ENCODE measurements around the gene MPG.

DNA sequence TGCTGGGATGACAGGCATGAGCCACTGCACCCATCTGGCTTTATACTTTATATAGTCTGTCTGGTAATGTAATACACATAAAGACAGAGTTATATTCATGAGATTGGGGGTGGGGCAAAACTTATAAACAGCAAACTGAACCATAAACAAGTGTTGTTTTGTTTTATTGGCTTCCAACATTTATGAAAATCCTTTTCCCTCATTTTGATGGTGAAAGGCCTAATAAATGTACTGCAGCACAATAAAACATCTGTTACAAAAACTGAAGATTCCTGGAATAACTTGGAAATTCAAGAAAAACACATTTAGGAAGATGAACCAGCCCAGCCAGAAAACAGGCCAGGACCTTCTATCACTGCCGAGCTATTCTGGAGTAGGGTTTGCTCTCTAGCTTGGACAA, 44.3 kb downstream of the MPG start:
- no peak for TF ChIP-seq FOXM1 (IDR thresholded peaks at IDR 0.05; ENCODE audit: borderline replicate concordance)
- TF ChIP-seq SP1 (IDR thresholded peaks at IDR 0.05) = no peak
- TF ChIP-seq, protein P1, sequence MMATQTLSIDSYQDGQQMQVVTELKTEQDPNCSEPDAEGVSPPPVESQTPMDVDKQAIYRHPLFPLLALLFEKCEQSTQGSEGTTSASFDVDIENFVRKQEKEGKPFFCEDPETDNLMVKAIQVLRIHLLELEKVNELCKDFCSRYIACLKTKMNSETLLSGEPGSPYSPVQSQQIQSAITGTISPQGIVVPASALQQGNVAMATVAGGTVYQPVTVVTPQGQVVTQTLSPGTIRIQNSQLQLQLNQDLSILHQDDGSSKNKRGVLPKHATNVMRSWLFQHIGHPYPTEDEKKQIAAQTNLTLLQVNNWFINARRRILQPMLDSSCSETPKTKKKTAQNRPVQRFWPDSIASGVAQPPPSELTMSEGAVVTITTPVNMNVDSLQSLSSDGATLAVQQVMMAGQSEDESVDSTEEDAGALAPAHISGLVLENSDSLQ (IDR thresholded peaks at IDR 0.05) = no peak
- TF ChIP-seq ZNF384 (IDR thresholded peaks at IDR 0.05) = no peak
- TF ChIP-seq FOXA1 (IDR thresholded peaks at IDR 0.05) = no peak
- no peak for TF ChIP-seq L3MBTL2 (conservative IDR thresholded peaks at IDR 0.05)
- no peak for TF ChIP-seq SUZ12 (IDR thresholded peaks at IDR 0.05)
- TF ChIP-seq BHLHE40 (IDR thresholded peaks at IDR 0.05; ENCODE audit: borderline replicate concordance) = no peak
- no peak for TF ChIP-seq LEF1 (IDR thresholded peaks at IDR 0.05; ENCODE audit: borderline replicate concordance)
- no peak for TF ChIP-seq ELF4 (IDR thresholded peaks at IDR 0.05)
- no peak for TF ChIP-seq FOXK2 (IDR thresholded peaks at IDR 0.05)
- TF ChIP-seq NFRKB (IDR thresholded peaks at IDR 0.05) = no peak
